Measurements from ENCODE around the gene ADCY6. TPM values are rescaled to one million over a fixed set of nuclear protein-coding genes. Genes with fewer than 3 reads are reported as not detected.

ADCY6 gene
- total RNA-seq, 1 donor, result 44.7 TPM

DNA sequence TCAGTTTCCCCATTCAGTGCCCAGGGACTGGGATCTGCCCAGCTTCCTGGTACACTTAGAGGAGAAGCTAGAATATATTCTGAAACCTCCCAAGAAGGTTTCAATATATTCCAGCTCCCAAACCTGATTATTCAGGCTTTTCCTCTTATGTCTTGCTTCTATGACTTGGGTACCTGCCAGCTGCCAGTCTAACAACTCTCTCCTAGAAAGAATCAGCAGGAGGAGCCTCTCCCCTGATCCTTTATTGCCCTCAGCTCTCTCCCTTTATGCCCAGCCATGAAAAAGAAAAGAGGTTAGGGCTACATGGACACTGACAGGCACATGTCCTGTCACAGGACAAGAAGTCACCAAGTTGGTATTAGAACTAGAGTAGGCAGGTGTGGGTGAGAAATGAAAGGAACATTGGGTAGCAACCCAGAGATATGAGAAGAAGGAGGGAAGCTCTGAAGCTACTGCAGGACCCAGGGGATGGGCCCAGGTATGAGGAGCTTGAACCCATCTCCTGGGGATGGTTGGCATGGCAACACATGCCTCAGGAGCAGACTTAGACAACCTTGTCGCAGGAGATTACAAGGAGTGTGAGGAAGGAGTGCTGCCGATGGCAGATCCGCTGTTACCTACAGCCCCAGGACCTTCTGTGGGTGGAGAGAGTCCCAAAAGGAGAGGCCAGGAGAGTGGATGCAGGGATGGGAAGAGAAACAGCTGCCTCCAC lies 27.4 kb upstream of the ADCY6 start:
- no peak for DNase-seq (ENCODE audit: low read depth in 2 of 3, low spot score in 2 of 3)

DNA sequence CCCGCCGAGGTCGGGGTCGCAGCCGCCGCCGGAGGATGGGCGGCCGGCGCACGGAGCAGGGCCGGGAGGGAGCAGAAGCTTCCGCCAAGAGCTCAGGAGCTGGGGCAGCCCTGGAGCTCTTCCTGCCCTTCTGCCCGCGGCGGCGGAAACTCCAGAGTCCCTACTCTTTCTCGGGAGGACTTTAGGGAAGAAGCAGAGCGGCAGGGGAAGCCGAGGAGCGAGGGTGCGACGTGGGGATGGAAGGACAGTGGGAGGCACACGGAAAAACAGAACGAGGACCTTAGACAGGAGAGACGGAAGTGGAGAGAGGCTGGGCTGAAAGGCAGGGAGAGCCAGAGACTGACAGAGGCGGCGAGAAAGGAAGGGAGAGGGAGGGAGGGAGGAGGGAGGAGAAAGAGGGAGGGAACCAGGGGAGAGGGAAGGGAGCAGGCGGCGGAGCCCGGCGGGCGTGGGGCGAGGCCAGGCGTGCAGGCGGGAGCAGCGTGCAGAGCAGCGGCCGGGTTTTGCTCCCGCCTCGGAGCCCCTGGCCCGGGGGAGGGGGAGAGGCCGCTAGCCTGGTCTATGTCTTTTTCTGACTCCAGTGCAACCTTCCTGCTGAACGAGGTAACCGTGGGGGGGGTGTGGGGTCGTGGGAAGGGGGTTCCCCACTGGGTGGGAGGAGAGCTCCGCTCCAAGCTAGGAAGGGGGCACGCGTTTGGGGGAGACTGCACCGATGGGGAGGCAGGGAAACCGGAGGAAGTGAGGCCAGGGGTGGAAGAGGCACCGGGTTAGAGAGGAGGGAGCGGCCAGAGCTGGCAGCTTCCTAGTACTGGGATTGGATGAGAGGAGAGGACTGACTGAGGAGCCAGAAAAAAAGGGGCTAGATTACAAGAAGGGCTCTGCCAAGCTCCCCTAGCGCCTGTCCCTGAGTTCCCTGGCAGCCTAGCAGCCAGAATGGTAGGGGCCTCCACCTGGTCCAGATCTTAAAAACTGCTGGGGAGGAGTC lies 26.5 kb upstream of the ADCY6 start:
- peak in 2 of 3 donors; percentile 30 to 36 for DNase-seq (ENCODE audit: low read depth in 2 of 3, low spot score in 2 of 3)

DNA sequence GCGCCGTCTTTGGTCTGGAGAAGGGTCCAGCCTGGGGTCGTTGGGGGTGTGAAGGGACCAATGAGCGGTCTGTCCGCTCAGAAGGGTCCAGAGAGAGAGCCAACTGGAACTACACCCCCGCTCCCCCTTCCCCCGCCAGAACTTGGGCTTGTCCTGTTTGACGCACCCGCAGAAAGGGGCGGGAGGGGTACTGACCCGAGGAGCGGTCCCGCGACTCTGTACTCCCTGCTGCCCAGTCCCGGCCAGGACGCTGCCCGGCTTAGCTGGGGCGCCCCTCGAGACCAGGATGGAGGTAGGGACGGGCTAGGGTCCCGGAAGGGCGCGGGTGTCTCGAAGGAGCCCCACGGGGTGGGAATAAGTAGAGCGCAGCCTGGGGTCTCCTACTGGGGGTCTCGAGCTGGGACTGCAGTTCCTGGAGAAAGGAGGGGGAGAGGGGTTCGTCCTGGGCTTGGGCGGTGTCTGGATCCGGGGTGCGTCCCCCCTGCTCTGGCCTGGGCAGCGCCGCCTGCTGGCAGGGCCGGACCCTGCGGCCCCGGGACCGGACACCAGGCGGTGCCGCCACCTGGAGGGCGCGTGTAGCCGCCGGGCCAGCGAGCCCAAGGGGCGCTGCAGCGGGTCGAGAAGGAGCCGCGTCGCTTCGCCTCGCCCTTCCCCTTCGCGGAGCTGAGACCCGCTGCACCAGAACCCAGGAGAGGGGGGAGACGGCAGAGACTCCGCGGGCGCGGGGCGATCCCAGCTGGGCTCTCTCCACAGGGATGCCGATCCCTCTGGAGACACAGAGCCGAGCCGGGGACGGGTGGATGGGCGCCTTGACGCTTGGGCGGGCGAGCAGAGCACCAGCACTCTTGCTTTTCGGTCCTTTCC lies 25.6 kb upstream of the ADCY6 start:
- peak; percentile 51 to 81 (median 78) for DNase-seq (ENCODE audit: low read depth in 2 of 3, low spot score in 2 of 3)

DNA sequence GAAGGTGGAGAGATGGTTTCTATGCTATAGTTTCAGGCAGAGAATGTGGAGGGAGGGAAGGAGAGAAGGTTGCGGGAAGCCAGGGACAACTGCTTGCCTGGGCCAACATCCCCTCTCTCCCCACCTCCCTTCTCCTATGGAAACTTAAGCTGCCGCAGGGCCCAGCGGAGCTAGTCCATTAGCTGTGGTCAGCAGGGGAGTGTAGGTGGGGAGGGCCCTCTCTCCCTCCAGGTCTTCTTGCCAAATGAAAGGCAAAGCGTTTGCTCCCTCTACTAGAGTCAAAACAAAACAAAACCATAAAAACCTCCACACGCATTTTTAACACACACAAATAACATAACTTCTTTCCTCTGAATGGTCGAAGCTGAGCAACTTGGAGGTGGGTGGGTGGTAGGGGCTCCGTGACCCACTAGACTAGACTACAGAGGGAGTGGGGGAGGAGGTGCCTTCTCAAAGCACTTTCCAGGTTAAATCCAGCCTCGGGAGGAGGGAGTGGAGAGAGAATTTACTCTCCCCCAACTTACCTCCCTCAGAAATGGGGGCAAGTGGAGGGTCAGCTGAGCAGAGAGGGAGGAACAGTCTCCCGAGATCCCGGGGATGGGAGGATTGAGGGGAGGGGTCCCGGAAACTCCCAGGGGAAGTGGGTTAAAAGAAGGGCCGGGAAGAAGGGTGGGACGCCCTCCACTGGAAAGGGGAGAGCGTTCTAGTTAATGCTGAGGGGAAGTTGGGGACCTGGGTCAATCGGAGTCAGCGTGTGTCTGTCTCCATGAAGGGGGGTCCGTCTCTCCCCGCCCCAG lies 24.8 kb upstream of the ADCY6 start:
- DNase-seq (ENCODE audit: low read depth in 2 of 3, low spot score in 2 of 3), result peak in 1 of 3 donors; percentile 24

DNA sequence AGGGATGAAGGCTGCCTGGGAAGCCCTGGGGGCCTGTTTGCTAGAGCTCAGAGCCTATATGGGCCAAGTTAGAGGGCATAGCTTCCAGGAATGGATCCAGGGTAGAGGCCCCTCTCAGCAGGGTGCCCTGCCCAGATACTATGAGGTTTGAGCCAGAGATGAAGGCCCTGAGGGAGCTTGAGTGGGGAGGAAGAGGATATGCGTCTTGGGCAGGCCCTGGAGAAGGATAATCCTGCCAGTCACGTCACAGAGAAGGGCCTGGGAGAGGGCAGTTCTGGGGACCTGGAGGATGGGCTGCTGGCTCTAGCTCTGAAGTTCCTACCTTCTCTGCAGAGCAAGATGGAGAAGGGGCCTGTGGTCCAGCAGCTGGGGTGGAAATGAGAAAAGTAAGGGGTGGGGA lies 23.5 kb upstream of the ADCY6 start:
- no peak for DNase-seq (ENCODE audit: low read depth in 2 of 3, low spot score in 2 of 3)

DNA sequence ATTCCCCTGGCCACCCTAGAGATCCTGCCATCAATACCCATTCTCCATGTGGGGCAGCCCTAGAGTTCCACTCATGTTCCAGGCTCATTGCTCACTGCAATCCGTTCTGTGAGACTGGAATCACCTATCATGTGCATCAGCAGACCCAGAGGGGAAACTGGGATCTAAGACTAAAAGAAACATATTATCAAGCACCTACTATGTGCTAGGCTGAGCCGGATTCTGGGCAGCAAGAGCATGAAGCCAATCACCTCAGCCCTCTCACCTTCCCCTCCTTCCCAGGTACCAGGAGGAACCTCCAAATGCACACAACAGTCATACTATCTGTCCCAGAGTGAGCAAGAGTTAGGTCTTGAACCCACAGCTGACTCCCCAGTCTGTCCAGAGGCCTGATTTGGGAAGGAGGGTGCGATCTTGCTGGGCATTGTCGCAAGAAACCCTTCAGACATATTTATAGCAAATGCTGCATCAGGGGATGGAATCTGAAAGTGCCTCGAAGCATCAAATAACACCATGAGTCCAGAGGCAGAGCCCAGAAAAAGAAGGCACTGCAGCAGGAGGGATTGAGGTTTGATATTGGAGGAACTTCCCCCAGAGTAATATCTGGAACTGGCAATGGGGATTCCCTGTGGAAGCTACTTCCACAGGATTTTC lies 22.7 kb upstream of the ADCY6 start:
- no peak for DNase-seq (ENCODE audit: low read depth in 2 of 3, low spot score in 2 of 3)

DNA sequence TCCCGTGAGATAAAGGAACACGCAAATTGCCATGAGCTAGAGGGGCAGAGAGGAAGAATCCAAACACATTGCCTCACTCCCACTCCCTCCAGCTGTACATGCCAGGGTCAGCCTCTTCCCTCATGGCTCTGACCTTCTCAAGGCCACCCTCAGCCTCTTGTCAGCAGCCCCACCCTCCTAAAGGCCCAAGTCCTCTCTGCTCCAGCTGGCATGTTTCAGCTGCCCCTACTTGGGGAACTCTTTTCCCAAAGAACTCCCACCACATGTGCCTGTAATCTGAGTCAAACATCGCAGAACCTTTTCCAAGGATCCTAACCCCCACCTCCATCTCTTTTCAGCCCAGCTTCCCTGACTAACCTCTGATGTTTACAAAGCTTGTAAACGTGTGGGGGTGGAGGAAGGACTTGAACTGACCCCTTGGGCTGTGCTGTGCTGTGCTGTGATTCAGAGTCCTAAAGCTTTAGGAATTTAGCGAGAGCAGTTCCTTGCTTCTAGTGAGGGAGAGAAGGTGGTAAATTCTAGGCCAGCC lies 22.1 kb upstream of the ADCY6 start:
- DNase-seq (ENCODE audit: low read depth in 2 of 3, low spot score in 2 of 3), result no peak

DNA sequence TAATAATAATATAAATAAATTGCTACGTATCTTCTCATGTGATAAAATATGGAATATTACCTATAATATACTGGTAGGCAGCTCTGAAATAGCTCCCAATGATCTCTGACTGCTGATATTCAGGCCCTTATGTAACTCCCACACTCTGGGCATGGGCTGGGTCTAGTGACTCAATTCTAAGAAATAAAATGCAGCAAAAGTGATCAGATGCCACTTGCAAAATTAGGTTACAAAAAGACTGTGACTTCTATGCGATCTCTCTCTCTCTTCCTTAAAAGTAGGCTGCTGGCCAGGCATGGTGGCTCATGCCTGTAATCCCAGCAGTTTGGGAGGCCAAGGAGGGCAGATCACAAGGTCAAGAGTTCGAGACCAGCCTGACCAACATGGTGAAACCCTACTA lies 19.1 kb upstream of the ADCY6 start:
- no peak for DNase-seq (ENCODE audit: low read depth in 2 of 3, low spot score in 2 of 3)

DNA sequence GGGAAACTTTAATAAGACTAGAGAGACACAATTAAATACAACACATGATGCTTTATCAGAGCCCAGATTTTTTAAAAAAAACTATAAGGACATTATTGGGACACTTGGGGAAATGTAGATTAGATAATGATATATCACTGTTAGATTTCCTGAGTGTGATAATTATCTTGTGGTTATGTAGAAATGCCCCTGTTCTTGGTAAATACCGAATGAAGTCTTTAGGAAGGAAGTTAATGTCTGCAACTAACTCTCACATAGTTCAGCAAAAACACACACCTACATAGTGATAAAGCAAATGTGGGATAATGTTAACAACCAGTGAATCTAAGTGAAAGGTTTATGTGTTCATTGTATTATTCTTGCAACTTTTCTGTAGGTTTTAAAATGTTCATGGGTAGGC lies 14.8 kb upstream of the ADCY6 start:
- DNase-seq (ENCODE audit: low read depth in 2 of 3, low spot score in 2 of 3), result no peak

DNA sequence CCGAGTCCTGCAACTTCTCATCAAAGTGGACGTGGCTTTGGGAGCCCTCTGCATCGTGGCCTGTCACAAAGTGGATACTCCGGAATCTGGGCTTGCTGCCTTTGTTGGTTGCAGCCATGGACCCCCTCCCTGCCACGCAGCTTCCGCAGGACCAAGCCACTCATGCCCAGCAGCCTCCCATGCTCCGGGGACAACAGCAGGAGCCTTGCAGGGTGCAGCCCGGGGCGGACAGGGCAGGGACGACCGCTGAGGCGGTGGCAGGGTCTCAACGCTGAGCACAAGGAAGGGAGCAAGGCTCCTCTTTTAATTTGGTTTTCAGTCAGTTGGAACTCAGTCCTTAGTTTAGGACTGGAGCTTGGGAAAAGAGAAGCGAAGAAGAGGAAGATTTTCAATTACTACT lies 12.1 kb upstream of the ADCY6 start:
- DNase-seq (ENCODE audit: low read depth in 2 of 3, low spot score in 2 of 3), result no peak

DNA sequence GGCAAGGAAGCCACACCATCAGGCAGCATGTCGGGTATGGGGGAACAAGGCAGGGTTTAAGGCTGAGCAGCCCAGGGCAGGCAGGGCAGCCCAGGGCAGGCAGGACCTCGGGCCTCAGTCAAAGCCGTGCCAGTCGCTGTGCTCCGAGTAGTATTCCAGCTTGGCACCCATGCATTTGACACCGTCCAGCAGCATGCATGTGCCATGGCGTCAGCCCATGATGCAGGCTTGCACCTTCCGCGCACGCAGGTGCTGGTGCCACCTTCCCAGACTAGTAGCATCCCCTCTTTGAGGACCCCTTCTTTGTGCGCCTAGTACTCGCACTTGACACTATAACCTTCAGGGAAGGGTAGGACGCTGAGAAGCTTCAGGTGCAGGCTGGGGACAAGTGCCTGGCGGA lies 11.6 kb upstream of the ADCY6 start:
- DNase-seq (ENCODE audit: low read depth in 2 of 3, low spot score in 2 of 3), result no peak

DNA sequence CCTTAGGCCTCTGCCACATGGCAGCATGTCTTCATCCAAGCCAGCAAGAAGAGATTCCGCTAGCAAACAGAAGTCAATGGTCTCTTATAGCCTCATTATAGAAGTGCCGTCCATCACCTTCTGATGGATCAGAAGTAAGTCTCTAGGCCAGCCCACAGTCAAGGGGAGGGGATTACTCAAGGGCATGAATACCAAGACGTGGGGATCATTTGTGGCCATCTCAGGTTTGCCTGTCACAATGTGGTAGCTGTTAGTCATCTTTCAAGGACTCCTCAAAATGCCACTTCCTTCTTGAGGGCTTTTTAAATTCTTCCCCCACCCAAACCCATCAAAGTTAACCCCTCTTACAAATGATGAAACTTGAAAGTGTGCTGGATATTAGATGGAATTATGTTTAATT lies 8.1 kb upstream of the ADCY6 start:
- peak in 1 of 3 donors; percentile 44 for DNase-seq (ENCODE audit: low read depth in 2 of 3, low spot score in 2 of 3)

DNA sequence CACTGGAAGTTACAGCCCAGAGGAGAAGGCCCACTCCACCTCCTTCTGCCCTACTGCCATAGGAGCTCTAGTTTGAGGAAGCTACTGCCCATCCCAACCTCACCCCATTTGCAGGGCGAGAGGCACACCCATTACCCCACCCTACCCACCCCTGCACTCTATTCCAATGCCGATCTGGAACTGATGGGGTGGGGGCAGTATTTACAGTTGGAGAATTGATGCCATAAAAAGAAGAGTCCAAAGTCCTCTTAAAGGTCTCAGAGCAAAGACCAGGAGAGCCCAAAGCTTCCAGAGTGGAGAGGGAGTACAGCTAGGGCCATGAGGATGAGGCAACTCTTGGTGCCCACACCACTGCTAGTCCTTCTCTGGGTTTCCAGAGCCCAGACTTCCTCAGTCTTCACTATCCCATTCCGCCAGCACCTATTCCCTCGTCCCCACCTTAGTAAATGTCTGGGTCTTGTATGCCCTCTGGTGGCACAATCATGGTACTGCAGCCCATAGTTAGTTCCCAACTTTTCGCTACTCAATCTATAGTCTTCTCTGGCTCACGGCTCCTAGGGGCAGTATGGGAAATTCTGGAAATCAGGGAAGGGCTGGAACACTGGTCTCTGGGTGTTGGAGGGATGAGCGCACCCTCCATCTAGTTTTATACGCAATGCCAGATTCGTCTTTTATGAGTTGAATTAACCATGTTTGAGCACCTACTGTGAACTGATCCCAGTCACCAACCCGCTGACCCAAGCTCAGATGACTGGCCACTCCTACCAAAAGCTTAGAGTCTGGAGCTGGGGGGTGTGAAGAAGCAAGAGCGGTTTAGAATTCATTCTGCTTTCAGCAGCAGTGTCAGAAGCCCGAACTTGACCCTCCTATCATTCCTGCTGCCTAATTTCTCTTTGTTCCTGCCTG lies 6.9 kb upstream of the ADCY6 start:
- DNase-seq (ENCODE audit: low read depth in 2 of 3, low spot score in 2 of 3), result peak; percentile 48 to 74 (median 50)

DNA sequence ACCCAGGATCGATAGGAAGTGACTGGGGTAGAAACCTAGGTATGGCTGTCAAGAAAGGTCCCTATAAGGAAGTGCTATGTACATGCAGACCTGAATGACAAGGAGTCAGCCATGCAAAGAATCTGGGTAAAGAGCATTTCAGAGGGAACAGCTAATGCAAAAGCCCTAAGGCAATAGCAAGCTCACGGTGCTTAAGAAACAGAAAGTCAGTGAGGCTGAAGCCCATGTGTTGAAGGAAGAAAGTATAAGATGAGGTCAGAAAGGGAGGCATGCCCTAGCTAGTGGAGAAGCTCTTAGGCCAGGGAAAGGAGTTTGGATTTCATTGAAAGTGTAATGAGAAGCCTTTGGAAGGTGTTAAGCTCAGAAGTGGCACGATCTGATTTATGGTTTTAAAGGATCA lies 6.0 kb upstream of the ADCY6 start:
- DNase-seq (ENCODE audit: low read depth in 2 of 3, low spot score in 2 of 3), result no peak

DNA sequence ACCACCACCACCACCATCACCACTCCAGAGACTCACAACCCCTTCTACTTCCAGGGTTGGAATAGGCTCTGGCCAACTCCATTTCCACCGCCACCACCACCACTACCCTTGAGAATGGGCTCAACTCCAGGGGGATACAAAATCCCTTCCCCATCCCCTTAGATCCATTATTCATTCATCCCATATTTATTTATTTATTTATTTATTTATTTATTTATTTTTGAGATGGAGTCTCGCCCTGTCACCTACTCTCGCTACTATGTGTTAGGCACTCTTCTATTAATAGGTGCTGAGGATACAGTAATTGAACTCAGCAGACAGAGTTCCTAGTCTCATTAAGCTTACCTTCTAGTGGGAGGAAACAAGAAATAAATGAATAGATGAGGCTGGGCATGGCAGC lies 4.8 kb upstream of the ADCY6 start:
- no peak for DNase-seq (ENCODE audit: low read depth in 2 of 3, low spot score in 2 of 3)

DNA sequence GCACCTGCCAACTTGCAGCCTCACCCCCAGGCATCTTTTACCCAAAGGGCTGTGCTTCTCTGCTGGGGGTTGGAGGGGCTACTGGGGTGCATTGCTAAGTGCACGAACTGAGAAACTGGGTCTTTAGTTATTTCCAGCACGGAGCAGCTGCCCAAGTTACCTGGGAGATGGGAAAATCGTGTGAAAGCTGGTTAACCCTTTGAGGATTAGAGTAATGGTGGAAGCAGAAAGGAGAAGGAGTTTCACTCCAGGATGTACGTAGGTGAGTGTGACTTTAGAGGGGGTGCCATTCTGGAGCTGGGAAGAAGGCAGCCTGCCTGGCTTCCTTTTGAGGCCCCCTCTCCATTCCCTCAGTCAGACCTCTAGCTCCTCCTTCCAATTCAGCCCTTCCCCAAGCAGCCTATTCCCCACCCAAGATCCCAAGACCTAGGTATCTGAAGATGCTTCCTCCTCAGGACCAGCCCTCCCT lies 1.0 kb upstream of the ADCY6 start:
- no peak for DNase-seq (ENCODE audit: low read depth in 2 of 3, low spot score in 2 of 3)

DNA sequence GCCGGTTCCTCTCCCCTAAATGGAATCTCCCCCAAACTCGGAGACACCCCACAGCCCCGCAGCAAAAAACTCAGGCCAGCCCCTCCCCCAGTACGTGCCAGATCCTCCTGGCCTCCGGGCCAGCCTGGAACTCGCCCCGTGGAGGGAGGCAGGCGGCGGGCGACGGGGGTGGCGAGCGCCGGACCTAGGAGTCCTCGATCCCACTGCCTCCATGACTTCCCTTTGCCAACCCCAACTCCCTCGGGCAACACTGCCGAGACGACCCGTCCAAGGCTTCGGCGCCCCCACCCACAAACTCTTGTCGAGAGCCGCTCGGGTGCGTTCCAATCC lies 400 bp downstream of the ADCY6 start:
- DNase-seq (ENCODE audit: low read depth in 2 of 3, low spot score in 2 of 3), result no peak

DNA sequence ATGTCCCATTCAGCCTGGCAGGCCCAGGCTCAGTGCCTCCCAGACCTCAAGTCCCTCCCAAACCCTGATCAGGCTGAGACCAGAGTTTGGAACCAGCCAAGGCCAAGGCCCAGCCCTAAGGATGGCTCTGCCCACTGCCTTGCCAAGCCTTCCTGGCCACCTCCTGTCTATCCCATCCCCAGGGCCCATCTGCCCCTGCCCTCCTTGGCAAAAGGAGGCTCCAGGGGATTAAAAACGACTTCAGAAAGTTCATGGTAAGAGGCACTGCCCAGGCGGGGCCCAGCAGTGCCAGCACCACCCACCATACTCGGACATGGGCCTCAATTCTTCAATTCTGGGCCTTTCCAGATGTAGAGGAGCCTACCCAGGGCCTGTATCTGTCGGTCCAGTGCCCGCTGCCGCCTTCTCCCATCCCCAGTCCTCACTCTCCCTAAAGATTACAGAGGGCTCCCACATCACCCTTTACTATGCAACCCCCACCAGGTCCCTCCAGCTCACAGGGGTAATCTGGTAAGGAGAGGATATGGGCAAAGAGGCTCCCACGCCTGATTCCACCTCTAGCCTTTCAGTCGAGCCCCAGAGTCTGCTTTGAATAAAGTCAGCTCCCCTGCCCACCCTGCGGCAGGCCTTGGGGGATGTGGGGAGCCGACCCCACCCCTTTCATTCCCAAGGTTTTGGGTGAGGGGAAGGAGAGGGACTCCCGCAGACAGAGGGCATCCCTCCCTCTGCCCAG lies 932 bp downstream of the ADCY6 start:
- no peak for DNase-seq (ENCODE audit: low read depth in 2 of 3, low spot score in 2 of 3)

Measured in hematopoietic multipotent progenitor cell (in vitro differentiated cells).